ENCODE results near the gene HMG20A.

DNA sequence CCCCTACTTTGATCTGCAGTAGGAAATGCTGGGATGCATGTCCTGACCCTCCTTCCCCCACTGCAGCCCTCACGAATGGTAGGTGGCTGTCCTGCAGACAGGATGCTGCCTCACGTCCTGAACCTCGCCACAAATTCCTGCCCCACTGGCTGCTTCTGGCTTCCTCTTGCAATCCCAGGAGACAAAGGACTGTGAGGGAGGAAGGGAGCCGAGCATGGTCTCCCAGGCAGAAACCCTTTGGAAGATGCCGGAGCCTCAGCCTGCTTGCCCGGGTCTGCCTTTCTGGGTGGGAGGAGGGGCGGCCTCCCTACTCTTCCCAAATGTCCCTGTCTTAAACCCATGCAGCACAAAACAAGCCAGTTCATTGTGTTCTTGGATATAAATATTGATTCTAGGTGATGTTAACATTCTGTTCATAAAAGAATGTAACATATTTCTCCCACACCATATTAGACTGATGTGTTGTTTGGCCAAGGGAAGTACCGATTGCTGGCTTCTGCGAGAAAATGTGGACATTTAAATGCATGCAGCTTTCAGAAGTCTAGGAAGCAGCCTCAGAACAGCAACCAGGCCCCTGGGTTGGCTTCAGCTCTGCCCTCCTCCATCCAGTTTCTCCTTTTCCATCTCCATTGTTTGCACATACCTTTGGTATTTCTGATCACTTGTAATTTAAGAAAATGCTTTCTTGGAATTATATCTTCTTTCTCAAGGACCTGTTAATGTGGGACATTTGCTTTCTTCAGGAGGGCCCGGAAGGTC lies 75.3 kb downstream of the HMG20A start:
- no peak for TF ChIP-seq CTCF (IDR thresholded peaks at IDR 0.05)
- no peak for TF ChIP-seq POLR2A (IDR thresholded peaks at IDR 0.05)

Data from adrenal gland (tissue), 5 donors.